HL-60/S4 (cell line): ENCODE data around the gene TIAM2.
"Not testable (repeated sequence)": the region's sequence is repeated elsewhere in the genome, so short reads cannot be mapped to it uniquely, and the experiment has no call there.

ENCODE experiments used
- in situ Hi-C: fragments of 300-500 bp; cut with MboI; formaldehyde crosslinking; loops from 2 replicates; pipeline ENCODE4 v1.14.3; 2022; ENCODE audit warnings: low sequenced_read_pairs

Gene TIAM2

DNA sequence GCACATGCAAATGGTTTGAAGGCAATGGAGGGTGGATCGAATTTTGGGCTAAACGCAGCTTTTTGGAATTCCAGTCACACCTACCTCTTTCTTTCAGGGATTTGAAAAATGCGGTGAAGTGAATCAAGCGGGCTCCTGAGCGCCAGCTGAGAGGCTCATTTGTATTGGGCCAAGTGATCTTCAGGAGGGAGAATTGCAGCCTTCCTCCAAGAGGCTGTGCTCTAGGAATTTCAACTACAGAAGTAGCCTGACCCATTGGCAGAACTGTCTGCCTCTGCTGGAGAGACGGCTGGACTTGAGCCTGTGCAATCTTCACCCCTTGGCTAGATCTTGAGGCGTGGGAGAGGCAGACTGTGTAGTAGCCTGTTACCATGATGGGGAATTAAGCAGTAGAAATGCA is 5.7 kb upstream of the TIAM2 start:
- in situ Hi-C loops = no loop called here

DNA sequence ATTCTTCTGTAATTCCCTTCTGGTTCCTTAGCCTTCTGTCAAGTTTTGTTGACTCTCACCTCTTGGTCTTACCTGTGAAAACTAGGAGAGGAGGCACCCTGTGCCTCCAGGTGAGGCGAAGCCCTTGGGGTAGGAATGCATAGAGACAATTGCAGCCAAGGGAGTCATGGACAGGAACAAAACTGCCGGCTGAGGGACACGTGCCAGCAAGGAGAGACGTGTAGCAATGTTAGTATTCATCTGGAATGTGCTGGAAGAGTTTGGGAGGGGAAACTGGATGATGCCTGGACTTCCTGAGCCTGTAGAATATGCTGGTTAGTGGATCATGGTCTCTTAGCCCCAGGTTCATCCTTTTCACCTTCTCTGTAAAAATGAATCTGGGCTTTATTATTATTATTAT is 3.9 kb upstream of the TIAM2 start:
- in situ Hi-C loops = no loop called here

DNA sequence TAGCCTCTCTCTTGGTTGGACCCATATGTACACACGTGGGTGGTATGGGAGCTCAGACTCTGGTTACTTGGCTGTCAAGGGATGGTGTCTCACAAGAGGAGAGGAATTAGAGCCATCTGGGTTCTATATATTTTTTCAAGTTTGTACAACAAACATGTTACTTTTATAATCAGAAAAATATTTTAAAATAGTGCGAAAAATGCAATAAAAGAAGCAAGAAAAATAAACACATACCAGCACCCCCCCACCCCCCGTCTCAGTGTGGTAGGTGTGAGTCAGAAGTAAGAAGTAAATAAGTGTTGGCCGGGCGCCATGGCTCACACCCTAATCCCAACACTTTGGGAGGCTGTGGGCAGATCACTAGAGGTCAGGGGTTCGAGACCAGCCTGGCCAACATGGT is 2.1 kb upstream of the TIAM2 start:
- in situ Hi-C loops = no loop called here

DNA sequence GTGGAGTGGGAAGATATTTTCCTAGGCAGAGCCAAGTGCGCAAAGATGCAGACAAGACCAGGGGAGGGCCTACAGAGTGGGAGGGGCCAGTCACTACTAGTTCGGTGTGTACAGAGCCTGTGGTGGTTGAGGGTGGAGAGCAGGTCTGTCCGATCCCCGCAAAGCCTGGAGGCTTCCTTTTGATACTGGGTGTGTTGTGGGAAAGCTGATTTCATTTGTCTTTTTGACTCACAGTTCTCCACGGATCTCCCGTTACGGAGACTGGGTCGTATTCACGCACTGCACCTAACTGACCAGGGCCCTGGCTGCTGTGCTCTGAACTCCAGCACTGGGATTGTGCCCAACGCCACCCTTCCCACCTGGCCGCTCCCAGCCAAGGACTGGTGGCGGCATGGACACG is 1.4 kb upstream of the TIAM2 start:
- in situ Hi-C loops = no loop called here

DNA sequence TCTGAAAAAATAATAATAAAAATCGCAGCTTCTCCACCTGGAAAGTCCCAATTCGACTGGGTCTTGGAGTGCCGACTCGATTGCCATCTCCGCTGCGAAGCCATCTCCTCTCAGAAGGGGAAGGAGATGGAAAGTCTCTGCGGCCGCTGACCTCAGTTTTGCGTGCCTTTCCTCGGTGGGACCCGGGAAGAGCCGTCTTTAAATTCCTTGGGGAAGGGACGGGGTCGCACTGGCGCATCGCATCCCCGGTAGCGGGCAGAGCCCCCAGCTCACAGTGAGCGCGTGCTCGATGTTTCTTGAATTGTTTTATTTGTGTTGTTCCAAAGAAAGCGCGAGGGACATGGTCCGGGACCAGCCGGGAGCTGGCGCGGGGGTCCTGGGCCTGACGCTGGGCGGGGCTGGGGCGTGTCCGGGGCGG is 270 bp upstream of the TIAM2 start:
- in situ Hi-C loops = no loop called here

DNA sequence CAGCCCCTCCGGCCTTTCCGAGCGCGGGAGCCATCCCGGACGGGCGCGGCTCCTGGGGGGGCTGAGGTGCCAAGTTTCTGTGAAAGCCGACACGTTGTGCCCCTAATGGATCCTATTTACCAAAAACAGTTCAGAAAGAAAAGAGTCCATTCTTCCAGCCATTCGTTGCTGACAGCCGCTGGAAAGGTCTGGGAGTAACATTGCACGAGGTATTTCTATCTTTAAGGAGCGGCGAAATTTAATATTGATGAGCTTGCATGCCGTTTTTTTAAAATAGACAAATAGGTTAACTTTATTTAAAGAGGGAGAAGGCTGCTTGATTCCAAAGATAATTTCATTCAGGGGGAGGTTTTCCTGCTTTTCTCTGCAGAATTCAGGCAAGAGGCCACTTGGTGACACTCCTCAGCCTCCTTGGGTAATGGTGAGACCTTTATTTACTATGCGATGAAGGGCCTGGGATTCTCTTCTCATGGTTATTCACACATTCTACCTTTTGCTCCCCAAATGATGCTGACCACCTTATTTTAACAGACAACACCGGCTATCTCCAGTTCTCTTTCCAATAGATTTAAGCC is 988 bp downstream of the TIAM2 start:
- in situ Hi-C loops = no loop called here

DNA sequence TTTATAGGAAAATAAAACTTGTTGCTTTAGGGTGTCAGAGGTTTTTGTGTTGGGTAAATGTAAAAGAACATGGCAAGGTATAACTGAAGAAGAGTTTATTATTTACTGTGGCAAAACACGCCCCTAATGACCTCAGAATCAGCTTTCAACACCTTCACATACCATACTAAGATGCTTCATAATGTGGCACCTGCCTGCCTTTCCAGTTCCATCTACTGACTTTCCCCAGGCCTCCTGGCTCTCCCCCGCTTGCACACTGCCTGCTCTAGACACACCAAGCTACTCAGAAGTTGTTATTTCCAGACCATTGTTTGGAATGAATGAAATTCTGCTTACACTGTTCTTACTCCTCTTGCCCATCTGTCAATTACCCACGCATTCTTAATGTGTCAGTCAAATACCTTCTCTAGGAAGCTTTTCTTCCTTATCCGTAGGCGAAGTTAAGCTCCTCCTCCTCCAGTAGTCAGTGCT is 1.8 kb downstream of the TIAM2 start:
- in situ Hi-C loops = no loop called here

DNA sequence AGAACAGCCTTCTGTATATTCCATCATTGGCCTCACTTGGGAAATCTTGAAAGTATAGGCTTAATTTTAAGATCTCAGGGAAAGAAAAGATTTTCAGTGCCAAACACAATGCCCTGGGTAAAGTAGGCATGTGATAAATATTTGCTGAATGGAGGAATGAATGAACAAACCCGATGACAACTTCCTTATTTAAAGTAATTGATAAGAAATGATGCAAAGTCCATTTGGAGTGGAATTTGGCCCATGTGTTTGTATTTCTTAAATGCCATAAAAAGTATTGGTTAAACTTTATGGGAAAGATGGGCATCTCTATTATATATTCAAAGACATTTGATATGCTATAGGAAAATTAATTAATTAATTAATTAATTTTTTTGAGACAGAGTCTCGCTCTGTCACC is 3.7 kb downstream of the TIAM2 start:
- in situ Hi-C loops = no loop called here

DNA sequence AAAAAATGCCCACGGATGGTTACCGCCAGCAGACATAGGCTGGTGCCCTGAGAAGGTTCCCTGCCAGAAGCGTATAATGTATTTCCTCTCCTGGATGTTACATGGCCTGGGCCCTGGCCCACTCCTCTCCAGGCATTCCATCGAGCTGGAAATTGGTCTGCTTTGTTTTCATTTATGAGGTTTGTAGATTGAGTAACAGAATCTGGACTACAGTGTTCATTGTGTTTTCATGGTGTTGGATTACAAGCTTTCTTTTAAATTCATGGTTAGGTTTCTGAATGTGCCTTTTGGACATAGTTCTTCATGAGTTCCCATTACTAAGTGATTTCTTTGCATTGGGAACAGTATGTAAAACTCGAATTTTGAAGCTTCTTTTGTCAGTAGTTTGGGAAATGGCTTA is 6.4 kb downstream of the TIAM2 start:
- in situ Hi-C loops = no loop called here

DNA sequence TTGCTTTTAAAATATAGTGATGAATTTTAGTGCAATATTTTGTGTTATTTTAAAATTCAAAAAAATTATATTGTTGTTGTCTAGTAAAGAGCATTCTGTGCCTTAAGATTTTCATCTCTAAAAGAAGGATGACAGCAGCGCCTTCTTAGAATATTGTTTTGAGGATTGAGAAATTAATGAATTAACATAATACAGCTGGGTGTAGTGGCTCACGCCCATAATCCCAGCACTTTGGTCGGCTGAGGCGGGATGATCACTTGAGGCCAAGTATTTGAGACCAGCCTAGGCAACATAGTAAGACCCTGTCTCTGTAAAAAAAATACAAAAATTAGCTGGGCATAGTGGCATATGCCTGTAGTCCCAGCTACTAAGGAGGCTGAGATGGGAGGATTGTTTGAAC is 6.8 kb downstream of the TIAM2 start:
- in situ Hi-C loops = no loop called here

DNA sequence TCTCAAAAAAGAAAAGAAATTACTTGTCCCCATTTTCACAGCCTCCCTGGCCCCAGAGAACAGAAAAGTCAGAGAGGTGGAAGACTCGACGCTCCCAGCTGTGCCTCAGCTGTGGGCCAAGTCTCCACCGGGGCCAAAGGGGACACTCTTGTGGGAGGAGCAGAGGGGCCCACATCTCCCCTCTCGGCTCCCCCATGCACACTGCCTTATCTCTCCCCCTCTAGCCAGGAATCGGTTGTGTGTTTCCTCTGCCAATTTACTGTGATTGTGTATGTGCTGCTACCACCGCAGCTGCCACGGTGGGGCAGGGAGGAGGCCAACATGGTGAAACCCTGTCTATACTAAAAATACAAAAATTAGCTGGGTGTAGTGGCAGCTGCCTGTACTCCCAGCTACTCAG is 8.4 kb downstream of the TIAM2 start:
- in situ Hi-C loops = no loop called here

DNA sequence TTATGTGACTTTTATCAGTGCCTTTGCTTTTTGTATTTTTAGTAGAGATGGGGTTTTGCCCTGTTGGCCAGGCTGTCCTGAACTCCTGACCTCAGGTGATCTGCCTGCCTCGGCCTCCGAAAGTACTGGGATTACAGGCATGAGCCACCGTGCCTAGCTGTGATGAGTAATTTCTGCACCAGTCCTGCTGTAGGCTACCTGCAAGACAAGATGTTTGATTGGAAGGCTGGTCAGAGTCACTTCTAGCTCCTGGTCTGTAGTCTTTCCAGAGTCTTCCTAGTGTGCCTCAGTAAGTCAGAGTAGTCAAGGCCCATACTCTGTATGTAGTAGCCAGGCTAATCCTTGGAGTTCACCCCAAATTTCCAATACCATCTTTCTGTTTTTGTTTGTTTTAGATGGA is 8.9 kb downstream of the TIAM2 start:
- in situ Hi-C loops = no loop called here

DNA sequence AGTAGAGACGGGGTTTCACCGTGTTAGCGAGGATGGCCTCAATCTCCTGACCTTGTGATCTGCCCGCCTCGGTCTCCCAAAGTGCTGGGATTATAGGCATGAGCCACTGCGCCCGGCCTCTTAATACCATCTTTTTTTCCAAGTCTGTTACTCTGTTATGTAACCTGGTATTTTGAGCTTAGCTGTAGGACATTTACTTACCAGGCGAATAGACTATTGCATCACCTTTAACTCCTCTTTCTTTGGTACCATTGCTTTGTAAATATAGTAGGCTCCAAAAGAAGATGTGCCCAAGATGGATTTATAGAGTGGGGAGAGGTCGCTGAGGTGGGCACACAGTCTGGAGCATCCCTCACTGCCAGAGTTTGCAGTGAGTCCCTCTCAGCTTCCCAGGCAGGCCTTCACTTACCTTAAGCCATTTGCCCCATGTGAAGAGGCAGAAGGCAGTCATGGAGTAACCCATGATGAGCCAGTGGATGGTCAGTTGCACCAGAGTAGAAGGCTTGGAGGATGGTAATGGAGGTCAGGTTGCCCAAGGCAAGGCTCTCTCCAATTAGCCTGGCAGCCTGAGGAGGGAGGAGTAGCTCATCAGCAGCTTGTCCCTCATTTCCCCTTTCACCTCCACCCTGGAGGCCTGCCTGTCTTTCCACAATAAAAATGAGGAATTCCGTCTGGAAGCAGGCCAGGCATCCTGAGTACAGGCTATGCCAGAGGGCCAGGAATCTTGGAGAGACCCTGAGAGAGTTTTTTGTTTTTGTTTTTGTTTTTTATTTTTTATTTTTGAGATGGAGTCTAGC is 9.7 kb downstream of the TIAM2 start:
- in situ Hi-C loops = no loop called here

DNA sequence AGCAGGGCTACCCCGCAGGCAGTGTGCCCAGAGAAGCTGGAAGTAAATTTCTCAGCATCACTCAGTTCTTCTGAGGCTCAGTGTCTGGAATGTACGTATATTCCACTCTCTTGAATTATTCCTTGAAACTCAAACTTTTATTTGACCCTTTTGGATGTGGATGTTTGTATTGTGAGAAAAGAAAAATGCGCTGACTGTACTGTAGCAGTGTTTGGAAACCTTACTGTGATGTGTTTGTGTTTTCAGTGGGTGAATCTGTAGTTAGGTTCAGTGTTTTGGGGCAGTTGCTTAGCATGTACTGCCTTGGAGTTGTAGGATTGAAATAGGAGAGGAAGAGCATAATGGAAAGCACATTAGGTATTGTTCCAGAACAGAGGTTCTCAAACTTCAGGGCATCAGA is 13.5 kb downstream of the TIAM2 start:
- in situ Hi-C loops = no loop called here

DNA sequence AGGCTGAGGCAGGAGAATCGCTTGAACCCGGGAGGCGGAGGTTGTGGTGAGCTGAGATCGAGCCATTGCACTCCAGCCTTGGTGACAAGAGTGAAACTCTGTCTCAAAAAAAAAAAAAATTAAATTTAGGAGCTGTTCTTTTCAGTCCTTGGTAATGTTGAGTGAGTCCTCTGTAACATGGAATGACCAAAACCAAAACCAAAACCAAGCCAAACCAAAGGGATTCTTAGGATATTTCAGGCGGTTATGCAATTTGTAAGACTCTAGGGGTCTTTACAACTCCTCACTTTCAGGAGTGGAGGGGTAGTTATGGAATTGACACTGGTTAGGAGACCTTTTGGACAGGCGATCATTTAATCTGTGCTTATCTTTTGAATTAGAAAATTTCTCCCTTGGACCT is 15.8 kb downstream of the TIAM2 start:
- in situ Hi-C loops = no loop called here

DNA sequence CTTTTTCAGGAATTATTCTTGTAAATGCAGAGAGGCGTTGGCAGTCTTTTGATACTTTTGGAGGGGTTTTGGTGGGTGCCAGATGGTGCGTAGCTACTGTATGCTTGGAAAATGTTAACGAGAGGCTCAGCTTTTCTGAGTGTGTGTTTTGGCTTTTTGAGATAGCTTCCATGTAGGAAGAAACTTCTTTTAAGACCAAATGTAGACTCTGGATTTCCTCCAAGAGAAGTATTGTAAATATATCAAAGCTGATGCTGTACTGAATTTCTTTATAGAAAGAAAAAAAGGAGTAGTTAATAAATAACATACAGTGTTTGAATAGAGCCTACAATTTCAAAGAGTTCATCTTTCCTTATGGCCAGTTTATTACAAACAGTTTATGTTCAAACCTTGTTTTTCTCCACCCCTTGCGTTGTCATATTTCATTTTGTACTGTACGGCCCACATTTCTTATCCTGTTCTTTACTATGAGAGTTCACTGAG is 16.7 kb downstream of the TIAM2 start:
- in situ Hi-C loops = no loop called here

DNA sequence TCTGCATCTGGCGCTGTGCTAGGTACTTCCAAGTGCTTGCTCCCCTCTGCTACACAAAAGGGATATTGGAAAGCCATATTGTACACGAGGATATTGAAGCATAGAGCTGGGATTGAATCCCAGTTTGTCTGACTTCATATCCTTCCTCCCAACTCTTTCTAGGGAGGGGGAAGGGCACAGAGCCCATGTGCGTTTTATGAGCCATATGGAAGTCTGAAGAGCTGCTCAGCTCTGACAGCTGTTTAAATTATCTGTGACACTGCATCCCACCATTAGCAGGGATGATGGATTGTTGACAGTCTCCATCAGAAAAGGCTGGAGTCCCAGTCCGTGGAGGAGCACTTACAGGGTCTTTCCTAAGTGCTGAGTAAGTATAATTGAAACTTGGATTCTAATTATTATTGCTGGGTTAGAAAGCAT is 18.4 kb downstream of the TIAM2 start:
- in situ Hi-C loops = no loop called here

DNA sequence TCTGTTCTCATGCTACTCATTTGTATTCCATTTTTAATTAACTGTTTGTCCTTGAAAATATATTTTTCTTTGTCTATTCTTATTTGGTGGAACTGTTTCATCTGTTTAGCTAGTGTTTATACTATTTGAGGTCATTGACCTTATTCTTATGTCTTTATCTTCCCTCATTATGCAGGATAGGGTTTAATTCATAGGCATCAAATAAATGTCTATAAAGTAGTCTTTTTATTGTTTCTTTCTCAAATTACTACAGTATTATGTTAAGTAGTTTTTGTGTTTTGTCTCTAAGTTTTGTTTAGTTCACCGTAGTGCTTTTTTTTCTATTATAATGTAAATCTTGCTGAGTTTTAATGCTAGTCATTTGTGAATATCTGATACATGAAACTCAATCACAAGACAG is 19.0 kb downstream of the TIAM2 start:
- in situ Hi-C loops = no loop called here

DNA sequence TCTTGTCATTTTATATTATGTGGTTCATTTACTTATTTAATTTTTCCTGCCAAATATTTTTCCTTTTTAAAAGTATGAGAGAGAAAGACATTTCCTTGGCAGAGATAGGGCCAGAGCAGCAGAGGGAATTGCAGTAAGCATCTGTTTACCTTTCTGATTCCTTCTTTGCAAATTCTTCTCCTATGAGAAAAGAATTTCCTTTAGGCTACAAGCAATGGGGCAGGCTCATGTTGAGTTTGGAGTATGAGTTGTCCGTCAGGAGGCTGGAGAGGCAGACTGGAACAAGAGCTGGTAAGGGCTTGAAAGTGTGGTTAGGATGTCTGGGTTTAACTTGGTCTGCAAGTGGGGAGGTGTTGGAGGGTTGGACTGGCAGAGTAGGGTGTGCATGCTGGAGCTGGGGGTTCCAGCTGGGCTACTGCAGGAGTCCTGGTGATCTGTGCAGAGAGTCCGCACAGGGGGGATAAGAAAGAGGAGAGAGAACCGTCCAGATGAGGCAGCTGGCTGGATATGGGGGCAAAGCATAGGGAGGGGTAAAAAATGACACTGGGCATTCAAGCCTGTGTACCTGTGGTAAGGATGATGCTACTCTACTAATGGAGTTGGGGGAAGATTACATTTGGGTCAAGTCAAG is 19.7 kb downstream of the TIAM2 start:
- in situ Hi-C loops = no loop called here

DNA sequence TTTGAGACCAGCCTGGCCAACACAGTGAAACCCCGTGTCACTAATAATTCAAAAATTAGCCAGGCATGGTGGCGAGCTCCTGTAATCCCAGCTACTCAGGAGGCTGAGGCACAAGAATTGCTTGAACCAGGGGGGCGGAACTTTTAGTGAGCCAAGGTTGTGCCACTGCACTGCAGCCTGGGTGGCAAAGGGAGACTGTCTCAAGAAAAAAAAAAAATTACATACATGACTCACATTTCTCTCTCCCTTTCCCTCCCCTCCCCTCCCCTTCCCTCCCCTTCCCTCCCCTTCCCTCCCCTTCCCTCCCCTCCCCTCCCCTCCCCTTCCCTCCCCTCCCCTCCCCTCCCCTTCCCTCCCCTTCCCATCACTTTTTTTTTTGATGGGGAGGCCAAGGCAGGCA is 23.3 kb downstream of the TIAM2 start:
- in situ Hi-C loops = not testable (repeated sequence)

DNA sequence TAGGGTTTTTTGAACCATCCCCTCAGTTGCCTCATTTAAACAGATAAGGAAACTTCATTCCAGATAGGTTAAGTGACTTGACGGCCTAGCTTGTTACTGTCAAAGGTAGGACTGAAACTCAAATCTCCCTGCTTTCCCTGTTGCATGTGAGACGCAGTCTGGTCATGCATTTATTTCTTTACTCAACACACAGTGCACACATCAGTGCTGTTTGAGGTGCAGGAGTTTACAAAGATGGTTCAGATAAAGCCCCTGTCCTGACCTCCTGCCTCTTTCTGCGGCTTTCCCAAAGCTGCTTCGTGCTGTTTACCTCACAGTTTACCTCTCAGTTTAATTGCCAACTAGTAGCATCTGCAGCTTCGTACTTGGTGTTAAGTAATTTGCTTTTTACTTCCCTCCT is 26.6 kb downstream of the TIAM2 start:
- in situ Hi-C loops = no loop called here

DNA sequence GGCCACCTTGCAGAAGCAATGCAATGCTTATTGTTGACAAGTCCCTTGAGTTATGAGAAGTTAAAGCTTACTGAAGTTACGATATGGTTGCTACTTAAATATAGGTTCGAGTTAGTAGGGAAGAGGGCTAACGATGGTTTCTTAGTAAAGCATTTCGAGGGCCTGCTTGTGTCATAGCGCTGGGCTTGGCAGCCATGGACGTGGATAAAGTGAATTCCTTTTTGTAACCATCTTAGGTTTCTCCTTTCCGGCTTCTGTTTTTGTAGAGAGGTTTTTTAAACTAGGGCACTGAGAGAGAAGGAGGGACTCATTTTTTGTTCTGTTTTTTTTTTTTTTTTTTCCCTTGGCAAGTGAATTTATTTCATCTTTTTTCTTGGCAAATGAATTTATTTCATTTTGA is 27.6 kb downstream of the TIAM2 start:
- in situ Hi-C loops = no loop called here
